Coronary artery (tissue), 2 donors: Measurements from ENCODE around the gene TPM4.
A peak's percentile ranks its signal among the peaks of the same experiment; 100 is the strongest.

ENCODE experiments used
- DNase-seq: peaks from one replicate; pipeline ENCODE4 v3.0.0-alpha.2; 2017; ENCODE audit warnings: low spot score
- H3K27ac ChIP-seq, 2 donors: fragments of 200-600 bp; sonication (generic); one replicate each; pipeline ENCODE4 v1.5.1; 2016 to 2019
- H3K4me3 ChIP-seq: fragments of 200-600 bp; sonication (generic); 2 replicates; pipeline ENCODE4 v1.5.1; 2016; ENCODE audit warnings: mild to moderate bottlenecking, moderate library complexity
- TF ChIP-seq, protein P1 (sequence below): fragments of 200-600 bp; sonication (generic); IDR thresholded peaks from one replicate; pipeline ENCODE4 v1.5.1; 2019; ENCODE audit warnings: antibody characterized with exemption

Gene TPM4

GRCh38 chr19:16073481-16073880 is 2.8 kb upstream of the TPM4 start:
- no peak for DNase-seq
- Histone ChIP-seq H3K27ac (peak overlapping the region; percentile 77 to 98), H3K4me3 (no peak overlapping the region)
- TF ChIP-seq, protein P1, sequence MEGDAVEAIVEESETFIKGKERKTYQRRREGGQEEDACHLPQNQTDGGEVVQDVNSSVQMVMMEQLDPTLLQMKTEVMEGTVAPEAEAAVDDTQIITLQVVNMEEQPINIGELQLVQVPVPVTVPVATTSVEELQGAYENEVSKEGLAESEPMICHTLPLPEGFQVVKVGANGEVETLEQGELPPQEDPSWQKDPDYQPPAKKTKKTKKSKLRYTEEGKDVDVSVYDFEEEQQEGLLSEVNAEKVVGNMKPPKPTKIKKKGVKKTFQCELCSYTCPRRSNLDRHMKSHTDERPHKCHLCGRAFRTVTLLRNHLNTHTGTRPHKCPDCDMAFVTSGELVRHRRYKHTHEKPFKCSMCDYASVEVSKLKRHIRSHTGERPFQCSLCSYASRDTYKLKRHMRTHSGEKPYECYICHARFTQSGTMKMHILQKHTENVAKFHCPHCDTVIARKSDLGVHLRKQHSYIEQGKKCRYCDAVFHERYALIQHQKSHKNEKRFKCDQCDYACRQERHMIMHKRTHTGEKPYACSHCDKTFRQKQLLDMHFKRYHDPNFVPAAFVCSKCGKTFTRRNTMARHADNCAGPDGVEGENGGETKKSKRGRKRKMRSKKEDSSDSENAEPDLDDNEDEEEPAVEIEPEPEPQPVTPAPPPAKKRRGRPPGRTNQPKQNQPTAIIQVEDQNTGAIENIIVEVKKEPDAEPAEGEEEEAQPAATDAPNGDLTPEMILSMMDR = no peak

DNA sequence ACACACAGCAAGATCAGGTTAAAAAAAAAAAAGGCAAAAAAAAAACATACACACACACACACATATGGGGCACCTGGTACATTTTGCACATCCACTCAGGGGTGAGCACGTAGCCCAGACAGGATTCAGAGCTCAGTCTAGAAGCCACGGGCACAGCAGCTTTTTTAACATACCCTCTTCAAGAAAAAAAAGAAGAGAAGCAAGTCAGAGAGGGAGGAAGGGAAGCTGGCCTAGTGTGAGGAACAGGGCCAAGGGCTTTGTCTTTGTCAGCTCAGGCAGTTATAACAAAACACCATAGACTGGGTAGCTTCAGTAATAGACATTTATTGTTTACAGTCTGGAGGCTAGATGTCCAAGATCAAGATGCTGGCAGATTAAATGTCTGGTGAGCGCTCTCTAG is 2.3 kb upstream of the TPM4 start:
- DNase-seq = no peak
- Histone ChIP-seq H3K4me3 (no peak overlapping the region), H3K27ac (peak overlapping the region in 1 of 2 donors; percentile 100)
- TF ChIP-seq, protein P1 = no peak

- H3K27ac ChIP-seq = peak overlapping the region; percentile 100
- DNase-seq = no peak
- TF ChIP-seq, protein P1 = no peak
- H3K4me3 ChIP-seq = no peak overlapping the region
Observed at GRCh38 chr19:16074488-16075365, 1.6 kb upstream of the TPM4 start.

DNA sequence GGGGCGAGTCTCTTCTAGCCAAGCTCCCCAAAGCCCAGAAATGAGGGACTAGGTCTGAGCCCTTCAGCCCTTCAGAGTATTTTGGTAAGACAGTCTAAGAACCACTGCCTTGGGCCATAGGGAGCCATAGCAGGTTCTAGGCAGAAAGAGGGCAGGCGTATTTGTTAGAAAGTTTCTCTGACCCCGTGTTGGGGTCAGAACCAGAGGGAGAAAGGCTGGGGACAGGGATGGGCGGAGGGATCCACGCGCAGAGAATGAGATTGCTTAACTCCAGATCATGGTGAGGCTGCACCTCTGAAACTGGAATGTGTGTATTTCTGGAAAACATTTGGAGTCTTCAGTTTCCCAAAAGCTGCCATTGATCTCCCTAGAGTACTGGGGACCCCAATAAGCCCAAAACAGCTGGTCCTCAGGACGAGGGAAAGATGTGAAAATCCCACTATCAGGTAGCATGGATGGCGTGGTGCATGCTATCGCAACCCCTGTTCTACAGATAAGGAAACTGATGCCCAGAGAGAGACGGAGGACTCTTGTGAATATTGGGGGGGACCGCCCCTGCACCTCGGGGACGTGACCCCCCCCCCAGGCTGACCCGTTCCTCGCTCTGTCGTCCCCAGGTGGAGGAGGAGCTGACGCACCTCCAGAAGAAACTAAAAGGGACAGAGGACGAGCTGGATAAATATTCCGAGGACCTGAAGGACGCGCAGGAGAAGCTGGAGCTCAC is 703 bp upstream of the TPM4 start:
- no peak for DNase-seq
- Histone ChIP-seq H3K27ac (peak overlapping the region; percentile 100), H3K4me3 (peak overlapping the region; percentile 98)
- TF ChIP-seq, protein P1 = no peak

DNA sequence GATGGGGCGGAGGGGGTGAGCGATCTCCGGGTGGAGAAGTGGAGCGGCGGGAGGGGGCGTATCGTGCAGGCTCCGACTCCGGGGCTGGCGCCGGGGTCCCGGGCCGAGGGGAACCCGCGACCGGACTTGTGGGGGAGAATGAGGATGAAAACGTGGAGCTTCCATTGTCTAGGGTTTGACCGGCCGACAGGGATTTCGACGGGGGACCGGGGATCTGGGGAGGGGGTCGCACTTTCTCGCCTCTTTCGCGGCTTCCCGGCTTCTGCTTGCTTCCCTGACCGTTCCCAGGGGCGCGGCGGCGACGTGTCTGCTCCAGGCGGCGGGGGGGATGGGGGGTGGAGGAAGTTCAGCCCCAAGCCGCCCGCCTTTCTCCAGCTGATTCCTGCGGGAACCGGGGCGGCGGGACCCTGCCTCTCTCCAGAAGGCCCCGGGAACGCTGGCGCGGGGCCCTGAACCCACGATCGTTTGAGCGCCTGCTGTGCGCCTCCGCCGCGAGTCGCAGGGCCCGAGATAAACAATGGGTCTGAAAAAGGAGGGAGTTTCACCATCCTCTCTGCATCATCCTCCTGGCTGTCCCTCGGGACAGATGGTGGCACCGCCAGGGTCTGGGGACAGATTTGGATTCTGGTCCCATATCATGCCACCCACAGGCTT is 790 bp downstream of the TPM4 start:
- TF ChIP-seq, protein P1 = no peak
- peak overlapping the region; percentile 100 for H3K27ac ChIP-seq
- no peak for DNase-seq
- peak overlapping the region; percentile 98 for H3K4me3 ChIP-seq

DNA sequence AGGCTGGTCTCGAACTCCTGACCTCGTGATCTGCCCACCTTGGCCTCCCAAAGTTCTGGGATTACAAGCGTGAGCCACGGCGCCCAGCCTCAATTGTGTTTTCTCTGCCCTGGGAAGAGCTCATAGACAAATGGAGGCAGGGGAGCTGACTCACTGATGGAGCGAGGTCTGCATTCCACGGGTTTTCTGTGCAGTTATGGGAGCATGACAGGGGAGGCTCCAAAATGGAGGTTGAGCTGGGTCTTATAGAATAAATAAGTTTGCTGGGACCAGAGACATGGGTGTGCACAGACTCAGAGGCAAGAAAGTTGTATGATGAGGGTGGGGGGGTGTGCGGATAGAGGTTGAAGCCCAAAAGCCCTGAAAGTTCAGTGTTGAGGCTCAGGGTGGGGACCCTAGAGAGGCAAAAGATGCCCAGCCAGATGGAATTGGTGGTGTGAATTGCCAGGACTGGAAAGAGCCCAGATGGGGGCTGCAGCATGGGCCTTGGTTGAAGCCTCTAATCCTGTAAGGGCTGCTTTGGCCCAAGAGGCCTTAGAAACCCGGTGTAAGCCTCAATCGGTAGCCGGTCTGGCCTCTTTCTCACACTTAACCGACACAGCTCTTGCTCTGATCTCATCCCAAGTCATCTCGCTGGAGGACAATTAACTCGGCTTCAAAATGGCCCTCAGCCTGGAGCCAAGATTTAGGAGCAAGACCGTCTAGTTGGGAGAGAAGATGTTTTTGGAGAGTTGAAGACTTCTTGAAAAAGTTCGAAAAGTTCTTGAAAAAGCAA is 1.9 kb downstream of the TPM4 start:
- TF ChIP-seq, protein P1 = no peak

More for the DNA sequence above, 1.9 kb downstream of the TPM4 start:
- DNase-seq = no peak
- Histone ChIP-seq H3K4me3 (peak overlapping the region; percentile 98), H3K27ac (peak overlapping the region; percentile 100)
